ENCODE results near the gene ARL8B. TPM values are rescaled to one million over a fixed set of nuclear protein-coding genes. Genes with fewer than 3 reads are reported as not detected.

Gene ARL8B
- total and polyA plus RNA-seq, 9 of the 15 experiments (the other 6 are each of a cell fraction or from before 2014, with no cell fraction given): 28.5 to 99.4 (median 77.2) TPM

DNA sequence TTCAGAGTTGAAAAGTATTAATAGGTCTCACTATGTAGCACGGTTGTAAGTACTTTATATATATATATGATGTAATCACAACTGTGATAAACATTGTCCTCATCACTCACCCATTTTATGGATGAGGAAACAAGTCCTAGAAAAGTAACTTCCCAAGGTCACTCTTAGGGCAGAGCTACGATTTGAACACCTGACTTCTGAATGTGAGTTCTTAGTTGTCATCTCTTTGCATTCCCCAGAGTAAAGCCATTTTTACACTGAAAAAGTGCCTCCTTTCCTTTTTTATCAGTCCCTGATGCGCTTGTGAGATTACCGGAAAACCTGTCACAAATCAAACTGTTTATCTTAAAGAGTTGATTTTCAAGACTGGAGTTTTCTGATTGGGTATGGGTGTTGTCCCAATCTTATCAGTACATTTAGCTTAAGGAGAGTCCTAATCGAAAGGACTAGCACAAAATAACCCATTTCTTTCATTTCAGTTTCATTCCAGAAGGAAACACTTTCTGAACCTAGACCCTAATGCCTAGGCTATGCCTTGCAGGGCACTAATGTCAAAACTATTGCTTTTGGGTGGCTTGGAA is 63.1 kb downstream of the ARL8B start (continued):
- TF ChIP-seq SMARCE1 (IDR thresholded peaks at IDR 0.05) (peak; percentile 62; the same call in 1 of the 2 replicates), RBM15 (IDR thresholded peaks at IDR 0.05; ENCODE audit: insufficient read depth, low read length) (no peak)

- 19% methylated on average over 5 of the region's 6 CpGs for WGBS (ENCODE audit: insufficient coverage, low coverage, missing lambda C conversion rate)
- Histone ChIP-seq H3K9me3 (replicated peaks; ENCODE audit: control insufficient read depth, insufficient read depth, low read depth, low read length) (no peaks in the 10 kb centered on the region), H2AFZ (ENCODE audit: low read depth, low read length) (peak overlapping the region; percentile 89), H3K27me3 (ENCODE audit: control insufficient read depth in 2 of 2, insufficient read depth in 2 of 2, low read length in 2 of 2) (no peaks in the 10 kb centered on the region), H3K4me3 (peak overlapping the region; percentile 87), H3K9ac (ENCODE audit: insufficient read depth in 1 of 2, low read depth in 2 of 2, low read length in 2 of 2) (peak overlapping the region; percentile 40 to 97; a peak in 3 of 4 replicates), H3K4me2 (ENCODE audit: insufficient read depth, low read length) (peak overlapping the region; percentile 97), H3K79me2 (ENCODE audit: control insufficient read depth, insufficient read depth, low read length) (peaks cover 45% of the 10 kb centered on the region), H4K20me1 (replicated peaks; ENCODE audit: control insufficient read depth, insufficient read depth, low read length) (peaks cover 14% of the 10 kb centered on the region), H3K27ac (ENCODE audit: extremely low read depth, low read depth, low read length) (peak overlapping the region; percentile 97), H3K36me3 (ENCODE audit: control insufficient read depth, insufficient read depth, low read length) (peaks cover 16% of the 10 kb centered on the region), H3K4me1 (replicated peaks in 1 of 2; ENCODE audit: control insufficient read depth in 2 of 2, insufficient read depth in 2 of 2, low read length in 2 of 2) (peaks cover 21 to 40% of the 10 kb centered on the region in 2 experiments), H3K9me1 (ENCODE audit: control insufficient read depth, insufficient read depth, low read length) (peaks cover 4% of the 10 kb centered on the region)
- ATAC-seq (peak; percentile 2; the same call in 1 of the 3 replicates), DNase-seq (ENCODE audit: extremely low read depth in 1 of 4, low spot score in 3 of 4) (peak in 2 of 4 experiments; percentile 36 to 53), FAIRE-seq (no peak)
- CTCF ChIA-PET (ENCODE audit: low intra/inter-chr PET ratio): no interaction called here
- in situ Hi-C loops (cut with MboI): no loop called here
- BruUV-seq (replicated peaks): no TSS peak
- POLR2A ChIA-PET: interaction anchor here (0.6 to 4.3 kb wide), 11 partner anchors 10 to 207 kb away, joined by 3 to 33 read pairs (median 5); partner anchors contain the start of gene BHLHE40
- intact Hi-C loops (cut with micrococcal nuclease): loop anchor here (2.0 to 5.0 kb wide), 5 partner anchors 63 to 474 kb away; partner anchors contain the start of genes ARL8B and BHLHE40
- TF ChIP-seq, protein P1, sequence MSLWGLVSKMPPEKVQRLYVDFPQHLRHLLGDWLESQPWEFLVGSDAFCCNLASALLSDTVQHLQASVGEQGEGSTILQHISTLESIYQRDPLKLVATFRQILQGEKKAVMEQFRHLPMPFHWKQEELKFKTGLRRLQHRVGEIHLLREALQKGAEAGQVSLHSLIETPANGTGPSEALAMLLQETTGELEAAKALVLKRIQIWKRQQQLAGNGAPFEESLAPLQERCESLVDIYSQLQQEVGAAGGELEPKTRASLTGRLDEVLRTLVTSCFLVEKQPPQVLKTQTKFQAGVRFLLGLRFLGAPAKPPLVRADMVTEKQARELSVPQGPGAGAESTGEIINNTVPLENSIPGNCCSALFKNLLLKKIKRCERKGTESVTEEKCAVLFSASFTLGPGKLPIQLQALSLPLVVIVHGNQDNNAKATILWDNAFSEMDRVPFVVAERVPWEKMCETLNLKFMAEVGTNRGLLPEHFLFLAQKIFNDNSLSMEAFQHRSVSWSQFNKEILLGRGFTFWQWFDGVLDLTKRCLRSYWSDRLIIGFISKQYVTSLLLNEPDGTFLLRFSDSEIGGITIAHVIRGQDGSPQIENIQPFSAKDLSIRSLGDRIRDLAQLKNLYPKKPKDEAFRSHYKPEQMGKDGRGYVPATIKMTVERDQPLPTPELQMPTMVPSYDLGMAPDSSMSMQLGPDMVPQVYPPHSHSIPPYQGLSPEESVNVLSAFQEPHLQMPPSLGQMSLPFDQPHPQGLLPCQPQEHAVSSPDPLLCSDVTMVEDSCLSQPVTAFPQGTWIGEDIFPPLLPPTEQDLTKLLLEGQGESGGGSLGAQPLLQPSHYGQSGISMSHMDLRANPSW (CRISPR knock-in tag; IDR thresholded peaks at IDR 0.05): no peak
- TF ChIP-seq ZKSCAN1 (IDR thresholded peaks at IDR 0.05; ENCODE audit: low read depth, low read length): no peak
- TF ChIP-seq POU5F1 (IDR thresholded peaks at IDR 0.05; ENCODE audit: borderline replicate concordance, low read depth, low read length, partially characterized antibody): no peak
- TF ChIP-seq SOX6 (IDR thresholded peaks at IDR 0.05): 0 out of 2 replicates have a peak, but pooled peaks have one; percentile 7
- peak; percentile 52; the same call in 1 of the 2 replicates for TF ChIP-seq POLR2A (conservative IDR thresholded peaks at IDR 0.05)
These were observed 64.2 kb downstream of the ARL8B start for GRCh38 chr3:5186089-5186857.

Measured in K562 (cell line).